ENCODE results near the gene ALKBH1. TPM values are rescaled to one million over a fixed set of nuclear protein-coding genes. Genes with fewer than 3 reads are reported as not detected.

The ALKBH1 gene
- total and polyA plus RNA-seq, 2 donors (not counting 3 experiments of a cell fraction or from before 2014, with no cell fraction given), result 10.2 to 14.8 TPM

- no peaks in the 10 kb centered on the region for H3K27me3 ChIP-seq (ENCODE audit: control insufficient read depth in 2 of 2, insufficient read depth in 2 of 2, low read length in 2 of 2)
- POLR2A ChIA-PET, result no interaction called here
- H3K36me3 ChIP-seq (ENCODE audit: control insufficient read depth in 2 of 2, extremely low read depth in 1 of 2, insufficient read depth in 2 of 2, low read length in 2 of 2), result no peaks in the 10 kb centered on the region
- no peak for TF ChIP-seq CTCF (IDR thresholded peaks at IDR 0.05; ENCODE audit: extremely low read depth in 1 of 2, insufficient read depth in 1 of 2, low read depth in 1 of 2, low read length in 2 of 2)
- no peak for TF ChIP-seq MAX (IDR thresholded peaks at IDR 0.05; ENCODE audit: insufficient read depth, insufficient read length)
- no peaks in the 10 kb centered on the region for H4K20me1 ChIP-seq (replicated peaks; ENCODE audit: control insufficient read depth, extremely low read depth, insufficient read depth, low read length)
- no peak overlapping the region for H3K4me3 ChIP-seq (replicated peaks in 1 of 3; ENCODE audit: insufficient read depth in 1 of 3, low read depth in 1 of 3, low read length in 3 of 3)
- no peaks in the 10 kb centered on the region for H3K79me2 ChIP-seq (ENCODE audit: control insufficient read depth, insufficient read depth, low read length)
- no peaks in the 10 kb centered on the region for H3K9me3 ChIP-seq (replicated peaks; ENCODE audit: control insufficient read depth, insufficient read depth, low read length)
- no peak for DNase-seq (ENCODE audit: low read depth, low spot score)
- no peak overlapping the region for H3K4me2 ChIP-seq (ENCODE audit: insufficient read depth, low read length)
- H3K4me1 ChIP-seq (ENCODE audit: control insufficient read depth, extremely low read depth, insufficient read depth, low read length), result peaks cover 7% of the 10 kb centered on the region
- no peak for FAIRE-seq
- no peak overlapping the region for H3K9ac ChIP-seq (replicated peaks; ENCODE audit: extremely low read depth, insufficient read depth, low read length)
- no peaks in the 10 kb centered on the region for H3K9me1 ChIP-seq (replicated peaks; ENCODE audit: control insufficient read depth, extremely low read depth, insufficient read depth, low read length)
- no TSS peak for BruUV-seq (replicated peaks)
- intact Hi-C loops (cut with micrococcal nuclease) (loop anchor here (2.0 to 10.0 kb wide), 3 partner anchors 147 to 941 kb away; partner anchors contain the start of gene ADCK1), dilution Hi-C loops (cut with MboI; ENCODE audit: extremely low pct_ligation_motif_present, low sequenced_read_pairs) (no loop called here)
- CTCF ChIA-PET, result interaction anchor here (0.6 to 1.7 kb wide), 4 partner anchors 47 to 912 kb away, joined by 3 to 17 read pairs (median 6); partner anchors contain the start of genes ADCK1, ALKBH1 and SLIRP
- peak overlapping the region; percentile 25 for H2AFZ ChIP-seq (ENCODE audit: low read depth, low read length)
- no peak overlapping the region for H3K27ac ChIP-seq (ENCODE audit: insufficient read depth, low read depth, low read length)
These were observed 53.8 kb downstream of the ALKBH1 start for GRCh38 chr14:77654001-77654441.

GRCh38 chr14:77649326-77649725 is 58.5 kb downstream of the ALKBH1 start:
- dilution Hi-C loops (cut with MboI; ENCODE audit: extremely low pct_ligation_motif_present, low sequenced_read_pairs), result no loop called here
- FAIRE-seq (no peak), DNase-seq (ENCODE audit: low read depth, low spot score) (no peak)
- intact Hi-C loops (cut with micrococcal nuclease), result no loop called here
- H4K20me1 ChIP-seq (replicated peaks; ENCODE audit: control insufficient read depth, extremely low read depth, insufficient read depth, low read length), result no peaks in the 10 kb centered on the region
- no peak overlapping the region for H3K4me3 ChIP-seq (replicated peaks in 1 of 3; ENCODE audit: insufficient read depth in 1 of 3, low read depth in 1 of 3, low read length in 3 of 3)
- no peaks in the 10 kb centered on the region for H3K9me3 ChIP-seq (replicated peaks; ENCODE audit: control insufficient read depth, insufficient read depth, low read length)
- no peak overlapping the region for H2AFZ ChIP-seq (ENCODE audit: low read depth, low read length)
- no peak overlapping the region for H3K4me2 ChIP-seq (ENCODE audit: insufficient read depth, low read length)
- H3K36me3 ChIP-seq (ENCODE audit: control insufficient read depth in 2 of 2, extremely low read depth in 1 of 2, insufficient read depth in 2 of 2, low read length in 2 of 2), result no peaks in the 10 kb centered on the region
- H3K27me3 ChIP-seq (ENCODE audit: control insufficient read depth in 2 of 2, insufficient read depth in 2 of 2, low read length in 2 of 2), result no peaks in the 10 kb centered on the region
- no peak overlapping the region for H3K27ac ChIP-seq (ENCODE audit: insufficient read depth, low read depth, low read length)
- ChIA-PET CTCF (no interaction called here), POLR2A (no interaction called here)
- H3K4me1 ChIP-seq (ENCODE audit: control insufficient read depth, extremely low read depth, insufficient read depth, low read length), result no peaks in the 10 kb centered on the region
- H3K9ac ChIP-seq (replicated peaks; ENCODE audit: extremely low read depth, insufficient read depth, low read length), result no peak overlapping the region
- H3K9me1 ChIP-seq (replicated peaks; ENCODE audit: control insufficient read depth, extremely low read depth, insufficient read depth, low read length), result no peaks in the 10 kb centered on the region
- H3K79me2 ChIP-seq (ENCODE audit: control insufficient read depth, insufficient read depth, low read length), result no peaks in the 10 kb centered on the region
- BruUV-seq (replicated peaks), result no TSS peak
- TF ChIP-seq MYC (IDR thresholded peaks at IDR 0.05; ENCODE audit: low read depth, low read length), result no peak
- no peak for TF ChIP-seq GATA2 (IDR thresholded peaks at IDR 0.05; ENCODE audit: insufficient read depth, insufficient read length, low read depth, low read length)
- no peak for TF ChIP-seq POLR2A (IDR thresholded peaks at IDR 0.05; ENCODE audit: low read depth, low read length)
- no peak for TF ChIP-seq MAX (IDR thresholded peaks at IDR 0.05; ENCODE audit: insufficient read depth, insufficient read length)
- TF ChIP-seq POLR2AphosphoS5 (IDR thresholded peaks at IDR 0.05; ENCODE audit: insufficient read depth, low read depth, low read length), result no peak
- no peak for TF ChIP-seq CTCF (IDR thresholded peaks at IDR 0.05; ENCODE audit: extremely low read depth in 1 of 2, insufficient read depth in 1 of 2, low read depth in 1 of 2, low read length in 2 of 2)
- TF ChIP-seq JUN (IDR thresholded peaks at IDR 0.05; ENCODE audit: borderline replicate concordance, insufficient read depth, insufficient read length, low read depth), result no peak

Measured in endothelial cell of umbilical vein (primary cell).